Fibroblast of upper back skin (primary cell): ENCODE data around the gene CENPP.
"Not testable (repeated sequence)": the region's sequence is repeated elsewhere in the genome, so short reads cannot be mapped to it uniquely, and the experiment has no call there.

Experiments used
- DNase-seq: peaks from one replicate; pipeline ENCODE4 v3.0.0-alpha.2; 2013

Gene CENPP

DNA sequence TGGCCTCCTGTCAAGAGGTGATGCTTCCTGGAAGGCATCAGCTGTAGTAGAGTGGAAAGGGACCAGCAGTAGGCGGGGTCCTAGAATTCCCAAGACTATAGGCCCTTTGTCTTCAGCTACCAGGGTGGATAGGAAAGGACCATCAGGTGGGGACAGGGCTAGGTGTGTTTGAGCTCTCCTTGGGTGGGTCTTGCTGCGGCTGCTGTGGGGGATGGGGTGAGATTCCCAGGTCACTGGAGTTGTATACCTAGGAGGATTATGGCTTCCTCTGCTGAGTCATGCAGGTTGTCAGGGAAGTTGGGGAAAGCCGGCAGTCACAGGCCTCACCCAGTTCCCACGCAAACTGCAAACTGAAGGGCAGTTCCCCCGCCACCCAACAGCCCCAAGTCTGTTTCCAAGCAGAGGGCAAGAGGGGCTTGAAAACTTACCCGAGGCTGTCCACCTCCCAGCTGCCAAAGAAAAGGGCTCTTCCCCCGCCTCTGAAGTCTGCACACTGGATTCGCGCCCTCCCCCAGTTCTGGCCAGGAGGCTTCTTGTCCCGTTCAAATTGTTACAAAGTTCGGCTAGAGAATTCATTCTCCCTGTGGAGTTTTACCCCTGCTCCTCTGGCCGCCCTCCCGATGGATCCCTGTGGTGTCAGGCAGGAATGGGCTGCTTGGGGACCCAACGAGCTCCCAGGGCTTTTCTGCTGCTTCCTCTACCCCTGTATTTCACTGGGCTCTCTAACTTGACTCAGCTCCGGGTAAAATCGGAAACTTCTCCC lies 233.0 kb downstream of the CENPP start:
- no peak for DNase-seq

DNA sequence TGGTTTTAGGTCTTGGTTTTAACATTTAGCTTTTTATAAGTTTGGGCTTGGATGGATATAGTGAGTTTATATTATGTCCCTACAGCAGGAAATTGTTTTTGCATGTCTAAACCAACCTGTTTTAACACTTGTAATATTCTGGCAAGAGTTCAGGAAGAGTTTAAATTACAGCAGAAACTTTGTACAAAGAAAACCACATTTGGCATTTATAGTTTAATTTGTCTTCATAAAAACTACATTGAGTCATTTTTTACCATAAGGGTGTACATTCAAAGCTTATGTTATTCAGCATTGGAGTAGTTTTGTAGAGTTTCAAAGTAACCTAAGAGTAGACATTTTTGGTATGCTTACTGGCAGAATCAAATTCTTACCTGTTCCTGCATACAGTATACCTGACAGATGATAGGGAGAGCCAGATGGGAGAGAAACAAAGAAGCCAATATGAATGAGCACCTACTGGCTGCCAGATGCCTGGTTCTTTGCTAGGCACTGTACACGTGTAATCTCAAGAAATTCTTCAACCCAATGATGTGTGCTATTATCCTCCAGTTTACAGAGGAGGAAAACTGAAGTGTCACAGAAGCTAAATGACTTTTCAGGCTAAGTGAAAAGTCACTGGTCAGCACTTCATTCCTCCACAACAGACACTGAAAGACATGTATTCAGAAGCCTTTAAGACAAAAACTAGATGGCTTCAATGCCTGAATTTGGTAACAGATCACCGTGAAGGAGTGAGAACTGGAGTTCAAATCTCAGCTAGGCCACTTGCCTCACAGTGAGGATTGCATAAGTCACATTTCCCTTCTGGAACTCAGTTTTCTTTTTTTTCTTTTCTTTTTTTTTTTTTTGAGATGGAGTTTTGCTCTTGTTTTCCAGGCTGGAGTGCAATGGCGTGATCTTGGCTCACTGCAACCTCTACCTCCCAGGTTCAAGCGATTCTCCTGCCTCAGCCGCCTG lies 235.9 kb downstream of the CENPP start:
- peak; percentile 85 for DNase-seq

GRCh38 chr9:92562461-92562967 lies 236.8 kb downstream of the CENPP start:
- DNase-seq, result peak; percentile 94

- no peak for DNase-seq
These were observed 237.7 kb downstream of the CENPP start for GRCh38 chr9:92563116-92564100.

- peak; percentile 78 for DNase-seq
These were observed 238.8 kb downstream of the CENPP start for GRCh38 chr9:92564504-92564903.

- peak; percentile 69 for DNase-seq
These were observed 239.2 kb downstream of the CENPP start for GRCh38 chr9:92564982-92565381.

DNA sequence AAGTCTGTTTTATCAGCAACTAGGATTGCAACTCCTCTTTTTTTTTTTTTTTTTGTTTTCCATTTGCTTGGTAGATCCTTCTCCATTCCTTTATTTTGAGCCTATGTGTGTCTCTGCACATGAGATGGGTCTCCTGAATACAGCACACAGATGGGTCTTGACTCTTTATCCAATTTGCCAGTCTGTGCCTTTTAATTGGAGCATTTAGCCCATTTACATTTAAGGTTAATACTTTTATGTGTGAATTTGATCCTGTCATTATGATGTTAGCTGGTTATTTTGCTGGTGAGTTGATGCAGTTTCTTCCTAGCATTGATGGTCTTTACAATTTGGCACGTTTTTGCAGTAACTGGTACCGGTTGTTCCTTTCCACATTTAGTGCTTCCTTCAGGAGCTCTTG lies 246.1 kb downstream of the CENPP start:
- DNase-seq, result not testable (repeated sequence)

DNA sequence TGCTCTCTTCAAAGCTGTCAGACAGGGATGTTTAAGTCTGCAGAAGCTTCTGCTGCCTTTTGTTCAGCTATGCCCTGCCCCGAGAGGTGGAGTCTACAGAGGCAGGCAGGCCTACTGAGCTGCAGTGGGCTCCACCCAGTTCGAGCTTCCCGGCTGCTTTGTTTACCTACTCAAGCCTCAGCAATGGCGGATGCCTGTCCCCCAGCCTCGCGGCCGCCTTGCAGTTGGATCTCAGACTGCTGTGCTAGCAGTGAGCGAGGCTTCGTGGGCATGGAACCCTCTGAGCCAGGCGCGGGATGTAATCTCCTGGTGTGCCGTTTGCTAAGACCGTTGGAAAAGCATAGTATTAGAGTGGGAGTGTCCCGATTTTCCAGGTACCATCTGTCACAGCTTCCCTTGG lies 247.9 kb downstream of the CENPP start:
- DNase-seq, result not testable (repeated sequence)

DNA sequence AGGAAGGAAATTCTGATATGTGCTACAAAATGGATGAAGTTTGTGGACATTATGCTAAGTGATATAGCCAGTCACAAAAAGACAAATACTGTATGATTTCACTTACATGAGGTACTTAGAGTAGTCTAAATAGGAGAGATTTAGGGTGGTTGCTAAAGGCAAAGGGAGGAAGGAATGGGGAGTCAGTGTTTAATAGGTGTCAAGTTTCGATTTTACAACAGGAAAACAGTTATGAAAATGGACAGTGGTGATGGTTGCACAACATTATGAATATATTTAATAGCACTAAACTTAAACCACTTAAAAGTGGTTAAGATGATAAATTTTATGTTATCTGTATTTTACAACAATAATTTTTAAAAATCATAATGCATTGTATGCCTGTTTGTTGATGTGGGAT lies 250.4 kb downstream of the CENPP start:
- no peak for DNase-seq

DNA sequence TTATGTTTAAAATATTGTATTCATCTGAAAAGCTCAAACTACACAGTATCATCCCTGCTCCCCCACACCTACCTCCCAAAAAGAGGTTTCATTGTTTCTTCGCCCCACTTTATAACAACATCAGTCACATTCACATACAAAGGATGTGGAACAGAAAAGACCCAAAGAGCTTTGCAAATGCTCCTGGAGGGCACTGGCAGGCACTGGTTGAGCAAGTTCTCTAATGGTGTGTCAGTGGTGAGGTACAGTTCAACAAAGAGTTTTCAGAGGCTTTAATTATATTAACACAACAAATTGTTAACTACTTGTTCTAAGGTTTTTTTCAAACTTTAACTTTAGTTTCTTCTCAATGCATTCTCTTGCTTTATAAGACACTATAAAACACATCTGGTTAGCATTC lies 264.2 kb downstream of the CENPP start:
- no peak for DNase-seq

GRCh38 chr9:92590377-92590776 lies 264.6 kb downstream of the CENPP start:
- peak; percentile 42 for DNase-seq

DNA sequence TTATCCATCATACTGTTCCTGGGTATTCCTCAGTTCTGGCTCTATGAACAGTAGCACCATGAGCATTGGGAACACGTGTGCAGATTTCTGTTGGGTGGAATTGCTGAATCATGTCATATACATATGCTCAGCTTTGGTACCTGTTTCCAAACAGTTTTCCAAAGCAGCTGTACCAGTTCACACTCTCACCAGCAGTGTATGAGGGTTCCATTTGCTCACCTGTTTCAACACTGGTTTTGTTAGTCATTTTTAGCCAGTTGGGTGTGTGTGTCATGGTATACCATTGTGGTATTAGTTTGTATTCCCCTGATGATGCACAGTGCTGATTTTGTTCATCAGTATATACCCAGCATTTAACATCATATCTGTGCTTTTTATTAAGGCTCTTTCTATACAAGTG lies 266.8 kb downstream of the CENPP start:
- DNase-seq, result no peak

- DNase-seq, result peak; percentile 14
These were observed 267.5 kb downstream of the CENPP start for GRCh38 chr9:92592946-92593861.

- DNase-seq, result not testable (repeated sequence)
These were observed 269.3 kb downstream of the CENPP start for GRCh38 chr9:92595075-92595474.

DNA sequence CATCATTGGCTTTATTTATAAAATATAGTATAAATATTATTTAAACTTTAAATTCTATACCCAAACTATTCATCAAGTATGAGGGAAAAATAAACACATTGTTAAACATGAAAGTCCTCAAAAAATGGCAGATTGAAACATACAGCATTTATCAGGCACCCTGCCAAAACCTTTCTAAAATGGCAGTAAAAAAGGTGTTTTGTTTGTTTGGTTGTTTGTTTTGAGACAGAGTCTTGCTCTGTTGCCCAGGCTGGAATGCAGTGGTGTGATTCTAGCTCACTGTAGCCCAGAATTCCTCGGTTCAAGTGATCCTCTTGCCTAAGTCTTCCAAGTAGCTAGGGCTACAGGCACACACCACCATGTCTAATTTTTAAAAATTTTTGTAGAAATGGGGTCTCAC lies 270.2 kb downstream of the CENPP start:
- no peak for DNase-seq

DNA sequence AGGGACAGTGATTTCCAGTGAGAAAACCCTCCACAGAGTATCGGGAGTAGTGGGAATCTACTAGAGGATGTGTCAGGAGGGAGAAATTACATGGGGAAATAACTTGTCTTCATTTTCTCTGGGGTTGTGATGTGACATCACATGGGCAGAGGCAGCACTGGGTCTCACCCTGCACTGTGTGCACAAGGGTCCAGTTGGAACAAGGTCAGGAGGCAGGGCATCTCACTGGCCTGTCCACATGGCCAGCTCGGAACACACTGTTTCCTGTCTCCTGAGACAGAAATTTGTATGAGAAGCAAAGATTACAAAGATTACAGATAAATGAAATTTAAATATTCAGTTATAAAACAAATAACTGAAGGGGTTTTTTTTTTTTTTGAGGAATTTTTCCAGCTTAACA lies 272.6 kb downstream of the CENPP start:
- DNase-seq, result no peak

DNA sequence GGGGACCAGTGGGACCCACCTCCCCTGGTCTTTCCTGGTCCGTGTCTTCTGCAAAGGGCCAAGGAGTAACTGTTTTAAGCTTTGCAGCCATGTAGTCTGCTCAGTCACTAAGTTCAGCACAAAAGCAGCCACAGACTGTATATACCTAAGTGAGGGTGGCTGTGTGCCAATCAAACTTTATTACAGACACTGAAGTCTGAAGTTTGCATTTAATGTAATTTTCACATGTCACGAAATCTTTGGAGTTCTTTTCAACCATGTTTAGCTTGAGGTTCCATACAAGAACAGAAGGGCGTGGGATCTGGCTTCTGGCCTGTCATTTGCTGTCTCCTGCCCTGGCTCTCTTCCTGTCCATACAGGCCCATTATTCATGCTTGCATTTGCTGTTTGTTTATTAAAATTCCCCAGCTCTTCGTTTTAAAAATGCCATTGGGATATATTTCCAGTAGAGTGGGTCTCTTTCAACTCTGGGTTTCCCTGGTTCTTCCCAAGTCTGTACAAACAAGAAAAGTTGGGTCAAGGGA lies 274.2 kb downstream of the CENPP start:
- DNase-seq, result no peak

GRCh38 chr9:92600462-92601261 lies 274.9 kb downstream of the CENPP start:
- DNase-seq, result peak; percentile 56

DNA sequence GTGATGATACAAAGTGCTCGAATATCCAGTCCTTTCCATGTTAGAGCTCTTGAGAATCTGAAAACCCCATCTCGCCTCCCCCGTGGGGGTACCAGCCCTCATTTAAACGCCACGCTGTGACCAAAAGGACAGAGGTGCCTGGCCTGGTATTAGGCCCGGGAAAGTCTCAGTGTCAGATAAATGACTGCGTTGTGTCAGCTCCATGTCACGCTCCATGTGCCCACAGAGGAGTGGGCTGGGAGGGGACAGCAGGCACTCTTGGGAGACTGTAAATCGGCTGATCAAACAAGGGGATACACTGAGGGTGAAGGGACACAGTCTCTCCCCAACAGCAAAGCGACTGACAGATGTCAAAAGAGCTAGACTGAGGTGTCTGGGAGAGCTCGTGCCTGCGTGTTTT lies 275.7 kb downstream of the CENPP start:
- DNase-seq, result no peak

DNA sequence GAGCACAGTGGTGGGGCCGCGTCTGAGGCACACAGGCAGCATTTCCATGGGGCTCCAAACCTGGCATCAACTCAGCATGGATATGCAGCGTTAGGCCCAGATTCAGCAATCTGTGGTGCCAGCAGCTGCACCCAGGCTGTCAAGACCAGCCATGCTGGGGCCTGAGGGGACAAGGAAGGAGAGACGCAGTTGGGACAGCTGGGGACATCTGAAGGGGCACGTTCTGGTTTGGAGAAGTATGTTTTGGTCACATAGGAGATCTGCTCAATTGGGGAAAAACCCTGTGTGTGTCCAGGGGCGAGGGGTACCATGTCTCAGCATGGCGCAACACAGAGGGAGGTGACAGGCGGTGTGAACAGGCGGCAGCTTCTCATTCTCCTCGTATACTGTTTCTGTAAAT lies 276.7 kb downstream of the CENPP start:
- no peak for DNase-seq
